ENCODE data around the gene MCUR1. TPM values are rescaled to one million over a fixed set of nuclear protein-coding genes. Genes with fewer than 3 reads are reported as not detected.
"Not testable (repeated sequence)": the region's sequence is repeated elsewhere in the genome, so short reads cannot be mapped to it uniquely, and the experiment has no call there.

The MCUR1 gene
- polyA plus RNA-seq, 1 experiment, result 9.5 TPM

DNA sequence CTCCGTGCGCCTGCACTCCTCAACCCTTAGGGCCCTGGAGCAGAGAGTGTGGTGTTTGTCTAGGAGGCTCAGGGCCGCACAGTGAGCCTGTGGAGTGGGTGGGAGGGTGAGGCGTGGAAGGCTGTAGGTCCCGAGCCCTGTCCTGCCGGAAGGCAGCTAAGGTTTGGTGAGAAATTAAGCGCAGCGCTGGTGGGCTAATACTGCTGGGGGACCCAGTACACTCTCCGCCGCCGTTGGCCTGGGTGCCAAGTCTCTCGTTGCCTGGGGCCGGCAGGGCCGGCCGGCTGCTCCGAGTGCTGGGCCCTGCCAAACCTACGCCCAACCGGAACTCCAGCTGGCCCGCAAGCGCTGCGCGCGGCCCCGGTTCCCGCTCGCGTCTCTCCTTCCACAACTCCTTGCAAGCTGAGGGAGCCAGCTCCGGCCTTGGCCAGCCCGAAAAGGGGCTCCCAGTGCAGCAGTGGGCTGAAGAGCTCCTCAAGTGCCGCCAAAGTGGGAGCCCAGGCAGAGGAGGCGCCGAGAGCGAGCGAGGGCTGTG lies 40.4 kb upstream of the MCUR1 start:
- TF ChIP-seq, protein P1, sequence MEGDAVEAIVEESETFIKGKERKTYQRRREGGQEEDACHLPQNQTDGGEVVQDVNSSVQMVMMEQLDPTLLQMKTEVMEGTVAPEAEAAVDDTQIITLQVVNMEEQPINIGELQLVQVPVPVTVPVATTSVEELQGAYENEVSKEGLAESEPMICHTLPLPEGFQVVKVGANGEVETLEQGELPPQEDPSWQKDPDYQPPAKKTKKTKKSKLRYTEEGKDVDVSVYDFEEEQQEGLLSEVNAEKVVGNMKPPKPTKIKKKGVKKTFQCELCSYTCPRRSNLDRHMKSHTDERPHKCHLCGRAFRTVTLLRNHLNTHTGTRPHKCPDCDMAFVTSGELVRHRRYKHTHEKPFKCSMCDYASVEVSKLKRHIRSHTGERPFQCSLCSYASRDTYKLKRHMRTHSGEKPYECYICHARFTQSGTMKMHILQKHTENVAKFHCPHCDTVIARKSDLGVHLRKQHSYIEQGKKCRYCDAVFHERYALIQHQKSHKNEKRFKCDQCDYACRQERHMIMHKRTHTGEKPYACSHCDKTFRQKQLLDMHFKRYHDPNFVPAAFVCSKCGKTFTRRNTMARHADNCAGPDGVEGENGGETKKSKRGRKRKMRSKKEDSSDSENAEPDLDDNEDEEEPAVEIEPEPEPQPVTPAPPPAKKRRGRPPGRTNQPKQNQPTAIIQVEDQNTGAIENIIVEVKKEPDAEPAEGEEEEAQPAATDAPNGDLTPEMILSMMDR (IDR thresholded peaks at IDR 0.05; ENCODE audit: low read depth, low read length), result no peak

DNA sequence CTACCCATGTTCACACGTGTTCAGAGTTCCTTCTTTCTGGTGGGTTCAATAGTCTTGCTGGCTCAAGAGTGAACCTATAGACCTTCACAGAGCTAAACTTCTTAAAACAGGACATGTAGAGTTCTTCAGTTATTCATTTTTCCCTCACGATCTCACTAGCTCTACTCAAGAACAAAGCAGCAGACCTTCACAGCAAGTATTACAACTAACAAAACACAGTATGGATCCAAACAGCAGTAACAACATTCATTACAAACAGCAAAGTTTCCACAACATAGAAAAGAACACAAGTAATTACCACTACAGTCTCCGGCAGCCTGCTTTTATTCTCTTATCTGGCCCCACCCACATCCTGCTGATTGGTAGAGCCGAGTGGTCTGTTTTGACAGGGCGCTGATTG lies 39.5 kb upstream of the MCUR1 start:
- POLR2A ChIA-PET, result no interaction called here
- CTCF ChIA-PET, result interaction anchor here (2.0 kb wide), 1 partner anchor 213 kb away, joined by 4 read pairs; no protein-coding TSS in a partner anchor
- H3K4me3 ChIP-seq (ENCODE audit: low read depth, low read length), result no peak overlapping the region
- peaks cover 17% of the 10 kb centered on the region for H3K27me3 ChIP-seq (ENCODE audit: control insufficient read depth, insufficient read depth, low read length)
- no peak for DNase-seq (ENCODE audit: low read depth, low spot score)
- peaks cover 4% of the 10 kb centered on the region; the same call in 1 of the 2 replicates for H3K9me3 ChIP-seq (ENCODE audit: control insufficient read depth, insufficient read depth, low read length)
- H3K27ac ChIP-seq (ENCODE audit: low read depth, low read length), result no peak overlapping the region
- TF ChIP-seq, protein P1 (IDR thresholded peaks at IDR 0.05; ENCODE audit: low read depth, low read length), result no peak

More for the DNA sequence above, 40.4 kb upstream of the MCUR1 start:
- ChIA-PET POLR2A (no interaction called here), CTCF (interaction anchor here (2.0 kb wide), 1 partner anchor 212 kb away, joined by 4 read pairs; no protein-coding TSS in a partner anchor)
- no peak for DNase-seq (ENCODE audit: low read depth, low spot score)
- Histone ChIP-seq H3K9me3 (ENCODE audit: control insufficient read depth, insufficient read depth, low read length) (peaks cover 6% of the 10 kb centered on the region; the same call in 1 of the 2 replicates), H3K27me3 (ENCODE audit: control insufficient read depth, insufficient read depth, low read length) (peaks cover 20% of the 10 kb centered on the region), H3K4me3 (ENCODE audit: low read depth, low read length) (no peak overlapping the region), H3K27ac (ENCODE audit: low read depth, low read length) (no peak overlapping the region)

DNA sequence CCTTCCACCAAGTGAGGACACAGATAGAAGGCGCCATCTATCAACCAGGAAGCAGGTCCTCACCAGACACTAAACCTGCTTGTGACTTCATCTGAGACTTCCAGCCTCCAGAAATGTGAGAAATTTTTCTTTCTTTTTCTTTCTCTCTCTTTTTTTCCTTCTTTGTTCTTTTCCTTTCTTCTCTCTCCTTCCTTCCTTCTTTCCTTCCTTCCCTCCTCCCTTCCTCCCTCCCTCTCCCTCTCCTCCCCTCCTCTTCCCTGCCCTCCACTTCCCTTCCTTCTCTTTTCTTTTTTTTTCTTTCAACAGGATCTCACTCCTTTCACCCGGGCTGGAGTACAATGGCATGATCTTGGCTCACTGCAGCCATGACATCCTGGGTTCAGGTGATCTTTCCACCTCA lies 37.4 kb upstream of the MCUR1 start:
- H3K27me3 ChIP-seq (ENCODE audit: control insufficient read depth, insufficient read depth, low read length), result peaks cover 19% of the 10 kb centered on the region
- CTCF ChIA-PET, result no interaction called here

DNA sequence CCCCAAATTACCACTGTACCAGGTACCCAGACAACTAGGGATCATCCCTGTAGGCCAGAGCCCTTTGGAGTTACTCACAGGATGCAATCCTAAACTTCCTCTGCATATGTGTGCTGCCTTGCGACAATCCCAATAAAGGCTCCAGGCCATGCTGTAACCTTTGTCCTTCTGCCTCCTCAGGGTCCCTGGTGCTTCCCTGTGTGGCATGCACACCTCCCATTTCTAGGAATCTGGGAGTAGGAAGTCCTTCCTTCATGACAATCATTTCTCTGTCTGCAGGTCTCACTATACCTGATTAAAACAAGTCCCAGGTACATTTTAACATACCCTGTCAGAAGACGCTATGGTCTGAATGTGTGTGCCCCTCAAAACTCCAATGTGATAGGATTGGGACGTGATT lies 37.0 kb upstream of the MCUR1 start:
- TF ChIP-seq, protein P1 (IDR thresholded peaks at IDR 0.05; ENCODE audit: low read depth, low read length), result no peak
- ChIA-PET CTCF (no interaction called here), POLR2A (no interaction called here)
- peaks cover 20% of the 10 kb centered on the region for H3K27me3 ChIP-seq (ENCODE audit: control insufficient read depth, insufficient read depth, low read length)
- no peak overlapping the region for H3K27ac ChIP-seq (ENCODE audit: low read depth, low read length)
- peaks cover 4% of the 10 kb centered on the region; the same call in 1 of the 2 replicates for H3K9me3 ChIP-seq (ENCODE audit: control insufficient read depth, insufficient read depth, low read length)
- DNase-seq (ENCODE audit: low read depth, low spot score), result no peak
- no peak overlapping the region for H3K4me3 ChIP-seq (ENCODE audit: low read depth, low read length)

More for the DNA sequence above, 37.4 kb upstream of the MCUR1 start:
- DNase-seq (ENCODE audit: low read depth, low spot score), result no peak
- peaks cover 4% of the 10 kb centered on the region; the same call in 1 of the 2 replicates for H3K9me3 ChIP-seq (ENCODE audit: control insufficient read depth, insufficient read depth, low read length)
- H3K27ac ChIP-seq (ENCODE audit: low read depth, low read length), result no peak overlapping the region
- H3K4me3 ChIP-seq (ENCODE audit: low read depth, low read length), result no peak overlapping the region
- POLR2A ChIA-PET, result no interaction called here
- TF ChIP-seq, protein P1 (IDR thresholded peaks at IDR 0.05; ENCODE audit: low read depth, low read length), result no peak

DNA sequence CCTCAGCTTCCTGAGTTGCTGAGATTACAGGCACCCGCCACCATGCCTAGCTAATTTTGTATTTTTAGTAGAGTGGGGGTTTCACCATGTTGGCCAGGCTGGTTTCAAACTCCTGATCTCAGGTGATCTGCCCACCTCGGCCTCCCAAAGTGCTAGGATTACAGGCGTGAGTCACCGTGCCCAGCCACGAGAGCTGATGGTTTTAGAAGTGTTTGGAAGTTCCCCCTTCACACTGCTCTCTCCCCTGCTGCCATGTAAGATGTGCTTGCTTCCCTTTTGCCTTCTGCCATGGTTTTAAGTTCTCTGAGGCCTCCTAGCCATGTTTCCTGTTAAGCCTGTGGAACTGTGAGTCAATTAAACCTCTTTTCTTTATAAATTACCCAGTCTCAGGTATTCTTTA lies 36.3 kb upstream of the MCUR1 start:
- H3K4me3 ChIP-seq (ENCODE audit: low read depth, low read length); DNase-seq (ENCODE audit: low read depth, low spot score); CTCF ChIA-PET; H3K27ac ChIP-seq (ENCODE audit: low read depth, low read length); H3K9me3 ChIP-seq (ENCODE audit: control insufficient read depth, insufficient read depth, low read length); POLR2A ChIA-PET: not testable (repeated sequence)
- peaks cover 20% of the 10 kb centered on the region for H3K27me3 ChIP-seq (ENCODE audit: control insufficient read depth, insufficient read depth, low read length)

Data from AG04450 (cell line).